Right kidney (tissue), 1 donor: ENCODE results near the gene HS2ST1.
"Not testable (repeated sequence)": the region's sequence is repeated elsewhere in the genome, so short reads cannot be mapped to it uniquely, and the experiment has no call there.

ENCODE experiments used
- DNase-seq: peaks from one replicate; pipeline ENCODE4 v3.0.0-alpha.2; 2016

Gene HS2ST1

DNA sequence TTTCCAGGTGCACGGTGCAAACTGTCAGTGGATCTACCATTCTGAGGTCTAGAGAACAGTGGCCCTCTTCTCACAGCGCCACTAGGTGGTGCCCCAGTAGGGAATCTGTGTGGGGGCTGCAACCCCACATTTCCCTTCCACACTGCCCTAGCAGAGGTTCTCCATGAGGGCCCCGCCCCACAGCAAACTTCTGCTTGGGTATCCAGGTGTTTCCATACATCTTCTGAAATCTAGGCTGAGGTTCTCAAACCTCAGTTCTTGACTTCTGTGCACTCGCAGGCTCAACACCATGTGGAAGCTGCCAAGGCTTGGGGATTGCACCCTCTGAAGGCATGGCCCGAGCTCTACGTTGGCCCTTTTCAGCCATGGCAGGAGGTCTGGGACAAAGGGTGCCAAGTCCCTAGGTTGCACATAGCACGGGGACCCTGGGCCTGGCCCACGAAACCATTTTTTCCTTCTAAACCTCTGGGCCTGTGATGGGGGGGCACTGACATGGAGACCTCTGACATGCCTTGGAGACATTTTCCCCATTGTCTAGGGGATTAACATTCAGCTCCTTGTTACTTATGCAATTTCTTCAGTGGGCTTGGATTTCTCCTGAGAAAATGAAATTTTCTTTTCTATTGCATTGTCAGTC lies 10.0 kb downstream of the HS2ST1 start:
- DNase-seq, result no peak

DNA sequence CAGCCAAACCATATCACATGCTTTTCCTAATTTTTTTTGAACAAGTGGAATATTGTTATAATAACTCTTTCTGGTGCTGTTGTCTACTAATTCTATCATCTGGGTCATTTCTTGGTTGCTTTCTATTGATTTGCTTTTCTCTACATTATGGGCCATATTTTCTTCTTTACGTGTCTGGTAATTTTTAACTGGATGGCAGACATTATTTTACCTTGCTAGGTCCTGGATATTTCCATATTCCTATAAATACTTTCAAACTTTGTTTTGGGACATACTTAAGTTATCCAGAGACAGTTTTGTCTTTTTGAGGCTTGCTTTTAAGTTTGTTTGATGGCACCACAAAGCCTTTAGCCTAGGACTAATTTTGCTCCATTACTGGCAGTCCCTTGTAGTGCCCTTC lies 11.3 kb downstream of the HS2ST1 start:
- DNase-seq, result no peak

DNA sequence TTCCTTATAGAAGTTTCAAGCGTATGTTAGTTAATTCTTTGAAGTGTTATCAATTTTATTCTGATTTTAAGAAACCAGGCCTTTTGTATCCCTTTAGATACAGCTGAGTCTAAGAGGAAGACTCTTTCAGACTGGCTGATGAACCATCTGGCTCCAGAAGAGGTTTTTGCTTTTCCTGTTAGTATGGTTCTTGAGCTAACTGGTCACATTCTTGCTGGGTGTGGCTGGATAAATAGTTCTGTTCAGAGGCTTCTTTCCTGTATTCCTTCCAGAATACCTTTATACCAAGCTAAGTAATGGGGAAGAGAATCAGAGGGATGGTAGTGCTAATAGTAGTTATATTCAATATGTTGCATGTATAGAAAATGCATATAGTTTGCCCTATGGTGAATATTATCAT lies 12.4 kb downstream of the HS2ST1 start:
- no peak for DNase-seq

DNA sequence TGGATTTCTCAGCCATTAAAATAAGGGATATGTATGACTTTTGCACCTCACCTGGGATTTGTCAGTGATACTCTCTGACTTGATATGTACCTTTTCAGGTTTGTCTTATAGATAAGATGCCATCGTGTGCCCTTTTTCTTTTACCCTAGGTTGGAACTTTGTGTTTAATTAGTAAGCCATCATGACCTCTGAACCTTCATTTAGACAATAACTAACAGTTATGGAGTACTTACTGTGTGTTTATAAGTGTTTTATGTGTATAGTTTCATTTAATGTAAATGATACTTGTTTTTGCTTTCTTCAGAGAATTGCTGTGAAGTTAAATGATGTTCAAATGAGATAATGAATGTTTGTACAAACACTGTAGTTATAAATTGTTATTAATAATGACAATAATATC lies 14.4 kb downstream of the HS2ST1 start:
- DNase-seq, result no peak

DNA sequence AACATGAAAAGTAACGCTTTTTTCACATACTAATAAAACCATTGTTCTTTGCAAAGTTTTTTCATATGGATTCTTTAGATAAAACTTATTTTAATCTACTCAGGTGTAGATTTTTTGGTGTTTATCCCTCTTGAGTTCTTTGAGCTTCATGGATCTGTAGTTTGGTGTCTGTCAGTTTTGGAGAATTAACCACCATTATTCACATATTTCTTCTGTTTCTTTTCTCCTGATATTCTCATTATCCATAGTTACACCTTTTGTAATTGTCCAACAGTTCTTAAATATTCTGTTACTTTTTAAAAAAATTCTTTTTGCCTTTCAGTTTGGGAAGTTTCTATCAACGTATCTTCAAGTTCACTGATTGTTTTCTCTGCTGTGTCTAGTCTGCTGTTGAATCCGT lies 18.6 kb downstream of the HS2ST1 start:
- no peak for DNase-seq

DNA sequence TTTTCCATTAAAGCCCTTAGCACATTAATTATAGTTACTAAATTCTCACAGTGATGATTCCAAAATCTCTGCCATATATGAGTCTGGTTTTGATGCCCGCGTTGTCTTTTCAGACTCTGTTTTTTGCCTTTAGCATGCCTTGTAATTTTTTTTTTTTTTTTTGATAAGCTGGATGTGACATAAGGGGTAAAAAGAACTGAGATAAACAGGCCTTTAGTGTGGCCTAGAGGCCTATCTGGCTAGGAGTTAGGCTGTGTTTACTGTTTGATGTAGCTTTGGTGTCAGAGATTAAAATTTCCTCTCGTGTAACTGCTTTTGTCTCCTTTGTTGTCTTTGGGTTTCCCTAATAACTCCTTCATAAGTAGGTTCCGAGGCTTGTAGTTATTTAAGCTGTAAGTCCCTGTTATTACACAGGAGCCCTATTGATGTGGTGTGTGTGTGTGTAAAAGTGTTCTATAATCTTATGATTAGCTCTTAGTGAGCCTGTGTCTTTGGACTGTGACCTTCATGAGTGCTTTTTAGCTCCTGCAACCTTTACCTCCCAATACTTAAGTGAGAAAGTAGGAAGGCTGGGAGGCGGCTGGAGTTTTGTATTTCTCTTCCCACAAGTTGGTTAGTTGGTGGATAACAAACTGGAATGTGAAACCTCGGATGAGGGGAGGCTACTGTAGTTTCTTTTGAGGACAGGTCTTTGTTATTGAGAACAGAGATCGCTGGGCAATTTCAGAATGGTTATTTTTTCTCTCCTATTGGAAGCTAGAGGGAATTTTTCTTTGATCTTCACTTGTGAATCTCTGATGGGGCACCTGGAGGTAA lies 19.3 kb downstream of the HS2ST1 start:
- DNase-seq, result peak; percentile 9

DNA sequence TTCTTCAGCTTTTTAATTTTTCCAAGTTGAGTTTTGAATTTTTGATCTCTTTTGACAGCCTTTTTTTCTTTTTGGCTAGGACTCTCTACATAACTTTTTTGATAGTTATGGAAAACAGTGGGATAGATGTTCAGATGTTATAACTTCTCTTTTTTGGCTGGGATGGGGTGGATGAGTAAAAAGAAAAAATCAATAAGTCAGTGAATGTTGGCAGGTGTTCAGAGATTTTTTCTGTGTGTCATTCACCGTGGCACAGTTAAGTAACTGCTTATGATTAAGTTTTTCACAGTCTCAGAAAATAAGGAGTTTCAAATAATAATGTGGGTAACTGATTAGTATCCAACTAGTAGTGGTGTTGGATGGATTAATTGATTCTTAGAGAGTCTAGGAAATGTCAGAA lies 24.0 kb downstream of the HS2ST1 start:
- DNase-seq, result no peak

DNA sequence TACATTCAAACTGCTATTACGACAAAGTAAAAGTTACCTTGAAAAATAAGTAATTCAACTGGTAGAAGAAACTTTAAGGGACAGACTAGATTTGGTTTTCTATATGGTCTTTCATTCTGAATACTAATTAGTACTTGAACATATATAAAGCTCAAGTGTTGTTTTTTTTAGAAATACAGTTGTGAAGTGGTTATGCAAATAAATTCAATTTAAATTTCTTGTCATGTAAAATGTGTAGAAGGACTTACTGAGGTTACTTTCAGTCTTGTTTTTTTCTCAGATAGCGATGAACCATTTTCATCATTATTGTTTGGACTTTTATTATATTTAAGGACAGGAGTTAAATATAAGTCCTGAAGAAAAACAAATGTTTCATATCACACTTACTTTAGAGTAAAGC lies 24.4 kb downstream of the HS2ST1 start:
- DNase-seq, result no peak

DNA sequence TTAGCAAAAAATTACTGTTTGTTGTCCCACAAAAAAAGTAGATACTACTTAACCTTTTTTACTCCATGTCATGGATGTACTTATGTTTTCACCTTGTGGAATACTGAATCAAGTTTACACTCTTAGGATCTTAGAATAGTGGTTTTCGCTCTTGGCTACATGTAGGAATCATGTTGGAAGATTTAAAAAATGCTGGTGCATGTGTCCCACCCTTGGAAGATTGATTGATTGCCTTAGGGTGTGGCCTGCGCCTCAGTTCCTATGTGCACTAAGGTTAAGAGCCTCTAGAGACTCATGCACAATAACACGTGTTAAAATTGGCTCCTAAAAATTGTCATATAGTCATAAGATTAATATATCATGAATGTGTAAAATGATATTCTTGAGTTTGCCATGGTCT lies 25.0 kb downstream of the HS2ST1 start:
- DNase-seq, result no peak

DNA sequence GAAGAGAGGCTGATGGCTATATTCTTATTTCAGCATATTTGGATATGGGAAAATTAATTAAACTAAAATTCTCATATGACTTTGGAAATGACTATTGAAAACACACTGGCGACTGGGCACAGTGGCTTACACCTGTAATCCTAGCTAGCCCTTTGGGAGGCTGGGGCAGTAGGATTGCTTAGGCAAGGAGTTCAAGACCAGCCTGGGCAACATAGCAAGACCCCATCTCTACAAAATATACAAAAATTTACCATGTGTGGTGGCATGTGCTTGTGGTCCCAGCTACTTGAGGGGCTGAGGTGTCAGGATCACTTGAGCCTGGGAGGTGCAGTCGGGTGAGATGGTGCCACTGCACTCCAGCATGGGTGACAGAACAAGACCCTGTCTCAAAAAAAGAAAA lies 26.2 kb downstream of the HS2ST1 start:
- DNase-seq, result no peak

DNA sequence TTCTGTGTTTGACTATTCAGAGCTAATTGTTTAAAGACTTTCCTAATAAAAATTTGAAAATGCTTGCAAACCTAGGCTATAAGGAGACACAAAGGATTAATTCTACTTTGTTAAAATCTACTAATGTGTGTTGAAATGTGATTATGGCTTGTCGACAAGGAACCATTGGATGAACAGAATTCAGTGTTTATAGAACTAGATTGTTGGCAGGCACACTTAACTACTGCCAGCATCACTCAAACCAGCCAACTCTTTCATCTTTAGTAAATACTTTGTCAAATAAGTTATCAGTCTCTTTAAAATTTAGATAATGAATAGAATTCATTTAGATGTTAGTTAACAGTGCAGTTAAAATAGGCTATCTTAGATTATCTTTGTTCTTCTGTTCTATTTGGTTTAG lies 27.6 kb downstream of the HS2ST1 start:
- no peak for DNase-seq

DNA sequence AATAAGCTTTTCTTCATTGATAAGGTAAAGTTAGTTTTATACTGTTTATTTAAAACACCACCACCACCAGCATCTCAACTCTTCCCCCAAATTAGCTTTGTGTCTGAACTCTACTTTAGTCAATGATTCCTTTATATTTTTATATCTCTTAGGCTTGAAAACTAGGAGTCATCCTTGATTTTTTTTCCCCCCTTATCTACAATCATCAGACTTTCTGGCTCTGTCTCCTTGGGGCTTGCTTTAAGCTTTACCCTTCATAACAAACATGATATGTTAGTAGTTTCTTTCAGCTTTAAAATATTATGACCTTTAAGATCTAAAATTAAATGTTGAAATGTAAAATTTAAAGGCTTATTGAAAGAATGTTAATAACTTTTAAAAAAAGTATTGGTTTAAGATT lies 28.3 kb downstream of the HS2ST1 start:
- no peak for DNase-seq

DNA sequence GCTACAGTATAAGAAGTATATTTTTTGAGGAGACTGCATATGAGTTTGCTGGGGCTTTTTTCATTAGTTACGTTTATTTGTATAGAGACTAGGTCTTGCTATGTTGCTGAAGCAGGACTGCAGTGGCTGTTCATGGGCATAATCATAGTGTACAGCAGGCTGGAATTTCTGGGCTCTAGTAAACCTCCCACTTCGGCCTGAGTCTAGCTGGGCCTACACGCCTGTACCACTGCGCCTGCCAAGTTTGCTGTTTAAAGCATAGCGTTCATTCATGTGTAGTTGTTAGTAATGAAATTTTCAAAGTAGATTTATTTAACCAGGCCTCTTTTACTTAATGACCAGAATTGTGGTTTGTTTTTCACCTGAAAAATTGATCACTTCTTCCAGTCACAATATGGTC lies 33.8 kb downstream of the HS2ST1 start:
- no peak for DNase-seq

DNA sequence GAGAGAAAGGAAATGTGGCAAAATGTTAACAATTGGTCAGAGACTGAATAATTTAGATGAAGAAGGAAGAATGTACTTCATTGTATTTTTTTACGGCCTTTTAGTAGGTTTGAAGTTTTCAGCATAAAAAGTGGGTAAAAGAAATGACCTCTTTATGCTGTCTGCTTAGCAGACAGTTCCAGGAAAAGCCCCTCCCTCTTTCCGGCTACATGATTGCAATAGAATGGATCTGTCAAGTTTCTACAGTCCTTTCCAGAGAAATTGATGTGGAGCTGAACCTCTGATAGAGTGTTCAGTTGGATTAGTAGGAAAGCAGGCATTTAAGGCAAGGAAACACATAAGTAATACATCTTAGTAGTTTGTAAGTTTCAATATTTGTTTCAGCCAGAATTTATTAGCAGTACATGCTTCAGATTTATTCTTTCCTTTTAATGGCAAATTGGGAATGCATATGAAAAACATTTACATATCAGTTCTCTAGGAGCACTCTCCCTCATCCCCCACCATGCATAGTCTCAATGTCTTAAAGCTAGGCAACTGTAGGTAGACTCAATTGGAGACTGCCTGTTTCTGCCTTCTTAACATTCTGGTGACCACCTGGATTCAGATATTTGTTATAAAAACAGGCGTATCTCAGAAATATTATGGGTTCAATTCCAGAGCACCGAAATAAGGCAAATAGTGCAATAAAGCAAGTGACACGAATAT lies 36.4 kb downstream of the HS2ST1 start:
- DNase-seq, result no peak

DNA sequence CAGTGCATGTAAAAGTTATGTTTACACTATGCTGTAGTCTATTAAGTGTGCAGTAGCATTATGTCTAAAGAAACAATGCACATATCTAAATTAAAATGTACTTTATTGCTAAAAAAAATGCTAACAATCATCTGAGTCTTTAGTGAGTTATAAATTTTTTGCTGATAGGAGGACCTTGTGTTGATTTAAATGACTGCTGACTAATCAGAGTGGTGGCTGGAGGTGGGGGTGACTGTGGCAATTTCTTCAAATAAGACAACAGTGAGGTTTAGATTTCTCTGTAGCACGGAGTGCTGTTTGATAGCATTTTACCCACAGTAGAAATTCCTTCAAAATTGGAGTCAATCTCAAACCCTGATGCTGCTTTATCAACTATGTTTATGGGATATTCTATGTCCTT lies 37.0 kb downstream of the HS2ST1 start:
- no peak for DNase-seq

DNA sequence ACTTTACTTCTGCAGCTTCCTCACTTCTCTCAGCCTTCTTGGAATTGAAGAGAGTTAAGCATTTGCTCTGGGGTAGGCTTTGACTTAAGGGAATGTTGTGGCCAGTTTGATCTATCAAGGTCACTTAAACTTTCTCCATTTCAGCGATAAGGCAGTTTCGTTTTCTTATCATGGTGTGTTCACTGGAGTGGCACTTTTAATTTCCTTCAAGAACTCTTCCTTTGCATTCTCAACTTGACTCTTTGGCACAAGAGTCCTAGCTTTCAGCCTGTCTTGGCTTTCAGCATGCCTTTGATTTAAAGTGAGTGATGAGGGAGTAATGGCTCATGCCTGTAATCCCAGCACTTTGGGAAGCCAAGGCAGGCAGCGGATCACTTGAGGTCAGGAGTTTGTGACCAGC lies 38.7 kb downstream of the HS2ST1 start:
- DNase-seq, result no peak

DNA sequence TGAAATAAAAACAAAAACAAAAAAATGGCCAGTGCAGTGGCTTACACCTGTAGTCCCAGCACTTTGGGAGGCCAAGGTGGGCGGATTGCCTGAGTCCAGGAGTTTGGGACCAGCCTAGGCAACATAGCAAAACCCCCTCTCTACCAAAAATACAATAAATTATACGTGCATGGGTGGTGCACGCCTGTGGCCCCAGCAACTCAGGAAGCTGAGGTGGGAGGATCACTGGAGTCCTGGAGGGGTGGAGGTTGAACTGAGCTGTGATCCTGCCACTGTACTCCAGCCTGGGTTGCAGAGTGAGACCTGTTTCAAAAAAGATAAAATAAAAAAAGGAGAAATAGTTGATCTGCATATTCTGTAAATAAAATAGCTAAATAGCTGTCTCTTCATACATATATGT lies 41.2 kb downstream of the HS2ST1 start:
- no peak for DNase-seq

DNA sequence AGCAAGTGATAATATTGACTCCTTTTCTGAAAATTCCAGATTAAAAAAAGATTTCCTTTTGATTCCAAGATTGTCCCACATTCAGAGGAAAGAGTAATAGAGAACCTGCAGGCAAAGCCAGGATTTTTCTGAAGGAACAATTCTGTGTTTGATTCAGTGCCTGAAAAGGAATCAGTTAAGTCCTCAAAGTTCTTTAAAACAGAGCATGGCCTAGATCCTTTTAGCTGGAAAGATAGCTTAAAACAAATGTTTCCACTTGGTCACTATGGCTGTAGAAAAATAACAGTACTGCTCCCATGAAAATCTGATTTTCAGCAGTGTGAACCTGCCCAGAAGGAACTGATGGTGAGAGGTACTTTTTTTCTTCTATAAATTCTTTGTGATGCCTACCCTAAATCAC lies 41.8 kb downstream of the HS2ST1 start:
- DNase-seq, result no peak

DNA sequence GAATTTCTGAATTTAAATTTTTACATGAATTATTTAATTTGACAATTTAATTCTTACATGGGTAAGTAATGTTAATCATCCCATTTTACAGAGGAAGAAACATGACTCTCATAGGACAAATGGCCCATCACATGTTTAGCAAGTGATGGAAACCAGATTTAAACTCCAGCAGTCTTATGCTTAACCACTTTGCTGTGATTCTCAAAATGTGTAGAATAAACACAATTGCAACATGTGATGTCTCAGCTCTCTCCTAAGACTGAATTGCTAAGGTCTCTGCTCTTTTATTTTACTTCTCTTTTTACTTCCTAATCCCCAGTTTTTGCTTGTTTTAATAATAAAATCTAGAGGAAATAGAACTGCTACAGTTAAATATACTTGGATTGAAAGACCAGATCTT lies 42.8 kb downstream of the HS2ST1 start:
- DNase-seq, result no peak

DNA sequence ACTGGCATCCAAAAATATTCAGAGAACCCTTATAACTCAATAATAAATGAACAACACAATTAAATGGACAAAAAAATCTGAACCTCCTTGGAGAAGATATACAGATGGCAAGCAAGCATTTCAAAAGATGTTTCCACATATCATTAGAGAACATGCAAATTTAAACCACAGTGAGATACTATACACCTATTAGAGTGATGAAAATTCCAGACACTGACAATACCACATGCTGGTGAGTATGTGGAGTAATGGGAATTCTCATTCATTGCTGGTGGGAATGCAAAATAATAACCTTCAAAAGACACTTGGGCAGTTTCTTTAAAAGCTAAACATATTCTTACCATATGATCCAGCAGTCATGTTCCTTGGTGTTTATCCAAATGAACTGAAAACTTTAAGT lies 46.1 kb downstream of the HS2ST1 start:
- no peak for DNase-seq

DNA sequence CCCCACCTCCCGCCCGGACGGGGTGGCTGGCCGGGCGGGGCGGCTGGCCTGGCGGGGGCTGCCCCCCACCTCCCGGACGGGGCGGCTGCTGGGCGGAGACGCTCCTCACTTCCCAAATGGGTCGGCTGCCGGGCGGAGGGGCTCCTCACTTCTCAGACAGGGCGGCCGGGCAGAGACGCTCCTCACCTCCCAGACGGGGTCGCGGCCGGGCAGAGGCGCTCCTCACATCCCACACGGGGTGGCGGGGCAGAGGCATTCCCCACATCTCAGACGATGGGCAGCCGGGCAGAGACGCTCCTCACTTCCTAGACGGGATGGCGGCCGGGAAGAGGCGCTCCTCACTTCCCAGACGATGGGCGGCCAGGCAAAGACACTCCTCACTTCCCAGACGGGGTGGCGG lies 49.4 kb downstream of the HS2ST1 start:
- DNase-seq, result not testable (repeated sequence)

DNA sequence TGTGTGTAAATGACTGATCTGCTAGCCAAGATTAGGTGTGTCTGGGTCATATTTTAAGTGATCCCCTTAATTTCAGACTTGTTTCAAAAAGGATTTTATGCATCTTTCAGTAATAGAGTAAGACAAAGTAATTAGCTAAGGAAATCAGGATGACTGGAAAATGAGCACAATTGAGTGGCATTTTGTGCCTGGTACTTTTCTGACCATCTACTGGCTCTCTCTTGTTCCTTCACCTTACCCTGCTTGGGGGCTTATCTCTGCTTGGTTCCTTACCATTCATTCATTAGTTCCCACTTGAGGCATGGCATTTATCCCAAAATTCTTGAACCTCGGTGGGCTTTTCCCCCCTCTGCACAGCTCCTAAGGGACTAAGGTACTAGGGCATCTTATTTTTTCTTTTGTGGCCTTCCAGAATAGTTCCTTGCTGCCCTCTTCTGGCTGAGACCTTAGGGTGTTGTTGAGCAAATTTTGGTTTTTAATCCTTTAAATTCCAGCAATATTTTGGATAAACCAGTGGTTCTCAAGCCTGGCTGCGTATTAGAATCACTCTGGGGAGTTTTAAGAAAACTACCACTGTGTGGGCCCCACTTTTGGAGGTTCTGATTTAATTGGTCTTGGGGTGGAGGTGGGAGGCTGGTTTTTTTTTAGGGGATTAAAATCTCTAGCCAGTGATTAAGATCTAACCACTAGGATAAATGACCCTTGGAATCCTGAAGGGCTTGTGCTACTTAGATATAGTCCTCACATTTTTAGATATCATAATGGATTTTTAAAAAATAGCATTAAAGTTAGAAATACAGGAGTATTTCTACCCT lies 50.8 kb downstream of the HS2ST1 start:
- peak; percentile 18 for DNase-seq

DNA sequence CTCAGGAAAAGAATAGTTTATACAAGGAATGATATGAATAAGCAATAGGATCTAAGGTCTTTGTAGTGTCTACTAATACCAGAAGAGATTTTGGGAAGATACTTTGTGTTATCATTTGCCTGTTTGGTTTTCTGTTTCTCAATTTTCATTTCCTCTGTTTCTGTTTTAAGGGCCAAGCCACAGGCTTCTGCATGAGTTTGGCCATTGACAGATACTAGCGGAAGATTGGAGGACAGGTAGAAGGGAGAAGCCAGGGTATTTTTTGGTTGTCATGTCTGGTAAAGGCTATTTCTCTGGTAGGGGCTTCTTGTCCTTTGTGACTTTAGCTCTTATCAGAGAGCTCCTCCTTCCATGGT lies 51.4 kb downstream of the HS2ST1 start:
- DNase-seq, result no peak
